Esophagus squamous epithelium (tissue), 5 donors: ENCODE results near the gene ARHGAP26. TPM values are rescaled to one million over a fixed set of nuclear protein-coding genes. Genes with fewer than 3 reads are reported as not detected.

Experiments
- DNase-seq: peaks from one replicate; lab custom pipeline; 2025; lab: John Stamatoyannopoulos, UW
- H3K27ac ChIP-seq, 4 donors: fragments of 200-600 bp; sonication (generic); one replicate each; pipeline ENCODE4 v1.5.1; 2016 to 2019; ENCODE audit warnings: mild to moderate bottlenecking in 1 of 4
- H3K27me3 ChIP-seq, 4 donors: fragments of 200-600 bp; sonication (generic); 1 replicate in 3 of 4; 2 replicates in 1 of 4; pipeline versions ENCODE4 v1.5.1 to v1.6.0; 2017 to 2021; ENCODE audit warnings: antibody characterized with exemption in 1 of 4
- H3K36me3 ChIP-seq, 3 donors: fragments of 200-600 bp; sonication (generic); one replicate each; pipeline ENCODE4 v1.5.1; 2016 to 2019
- H3K4me1 ChIP-seq, 3 donors: fragments of 200-600 bp; sonication (generic); one replicate each; pipeline ENCODE4 v1.5.1; 2017 to 2019
- H3K4me3 ChIP-seq, 4 donors: fragments of 200-600 bp; sonication (generic); 1 replicate in 3 of 4; 2 replicates in 1 of 4; pipeline ENCODE4 v1.5.1; 2016 to 2019; ENCODE audit warnings: mild to moderate bottlenecking in 2 of 4, moderate library complexity in 1 of 4
- H3K9me3 ChIP-seq, 3 donors: fragments of 200-600 bp; sonication (generic); one replicate each; pipeline ENCODE4 v1.5.1; 2016 to 2019
- CTCF ChIP-seq, 6 experiments: fragments of 450-650 bp in 4 of 6; fragments of 200-600 bp in 2 of 6; sonication (generic) in 2 of 6; IDR thresholded peaks; one replicate each; pipeline ENCODE4 v1.5.1; 2016 to 2019; ENCODE audit warnings: antibody characterized with exemption in 6 of 6, mild to moderate bottlenecking in 4 of 6, moderate library complexity in 4 of 6
- POLR2A ChIP-seq, 4 donors: fragments of 450-650 bp; IDR thresholded peaks; one replicate each; pipeline ENCODE4 v1.6.1; 2017; ENCODE audit warnings: antibody characterized with exemption in 4 of 4, mild to moderate bottlenecking in 4 of 4, moderate library complexity in 3 of 4
- WGBS, 2 donors: methylation state at CpG; one replicate each; pipeline ENCODE4 v1.1.5; 2018; 5-methylcytosine and 5-hydroxymethylcytosine counted together
- intact Hi-C: fragments of 100-400 bp; cut with DNase I; formaldehyde crosslinking; loops from one replicate; pipeline ENCODE4 v1.15.0; 2022
- total RNA-seq, 4 donors: library from RNA; depleted of rRNA; stranded (reverse); fragments of >200 nt; gene quantifications; one replicate each; pipeline ENCODE4 v1.1.0, GENCODE V29; 2016
- donor health status: DM: yes; HTN: yes; CAD: no.

ARHGAP26 gene
- total RNA-seq, 4 donors from 2014 or later = 4.4 to 18.7 (median 15.4) TPM

- H3K4me1 ChIP-seq = peaks cover 0 to 54% (median 40%) of the 10 kb centered on the region in 3 donors
- H3K27me3 ChIP-seq = no peaks in the 10 kb centered on the region
- peak overlapping the region in 1 of 4 donors; percentile 44 for H3K27ac ChIP-seq
- intact Hi-C loops = no loop called here
- no peaks in the 10 kb centered on the region for H3K9me3 ChIP-seq
- DNase-seq = no peak
- H3K4me3 ChIP-seq = no peak overlapping the region
- TF ChIP-seq POLR2A (IDR thresholded peaks at IDR 0.05) (no peak), CTCF (IDR thresholded peaks at IDR 0.05) (no peak)
- 36% methylated on average over 6 to 14 of the region's 15 CpGs for WGBS, 2 donors
- no peaks in the 10 kb centered on the region for H3K36me3 ChIP-seq
Measured at GRCh38 chr5:143182901-143183820, 413.0 kb downstream of the ARHGAP26 start.

GRCh38 chr5:143183989-143184388, 413.8 kb downstream of the ARHGAP26 start:
- Histone ChIP-seq H3K9me3 (no peaks in the 10 kb centered on the region), H3K27ac (no peak overlapping the region), H3K36me3 (no peaks in the 10 kb centered on the region), H3K4me3 (no peak overlapping the region), H3K4me1 (peaks cover 0 to 49% (median 39%) of the 10 kb centered on the region in 3 donors), H3K27me3 (no peaks in the 10 kb centered on the region)
- no peak for DNase-seq
- intact Hi-C loops = no loop called here
- no peak for TF ChIP-seq POLR2A (IDR thresholded peaks at IDR 0.05)
- TF ChIP-seq CTCF (IDR thresholded peaks at IDR 0.05) = no peak
- 80 to 92% methylated on average over 1 of the region's 1 CpG for WGBS, 2 donors

DNA sequence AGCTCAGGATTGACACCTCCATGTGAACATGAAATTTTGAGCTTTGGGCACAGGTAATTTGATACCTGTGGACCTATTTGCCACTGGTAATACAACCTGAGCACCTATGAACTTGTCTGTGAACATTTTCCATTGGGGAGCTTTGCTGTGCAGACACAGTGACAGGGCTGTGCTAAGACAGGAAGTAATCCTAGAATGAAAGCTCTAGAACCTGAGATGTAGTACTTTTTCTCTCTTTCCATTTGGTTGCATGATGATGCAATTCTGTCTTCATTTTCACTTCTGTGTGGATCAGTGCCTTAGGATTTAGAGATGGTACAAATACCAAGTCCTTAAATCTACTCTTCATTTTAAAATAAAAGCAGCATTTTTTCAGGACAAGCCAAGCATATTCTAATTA, 416.4 kb downstream of the ARHGAP26 start:
- Histone ChIP-seq H3K9me3 (peaks cover 0 to 13% (median 0%) of the 10 kb centered on the region in 3 donors), H3K4me3 (no peak overlapping the region), H3K4me1 (peaks cover 0 to 45% (median 34%) of the 10 kb centered on the region in 3 donors), H3K27ac (no peak overlapping the region), H3K27me3 (no peaks in the 10 kb centered on the region), H3K36me3 (no peaks in the 10 kb centered on the region)
- intact Hi-C loops = no loop called here
- TF ChIP-seq CTCF (IDR thresholded peaks at IDR 0.05) (no peak), POLR2A (IDR thresholded peaks at IDR 0.05) (no peak)
- no peak for DNase-seq

- TF ChIP-seq CTCF (IDR thresholded peaks at IDR 0.05) (no peak), POLR2A (IDR thresholded peaks at IDR 0.05) (no peak)
- H3K9me3 ChIP-seq = peaks cover 0 to 13% (median 0%) of the 10 kb centered on the region in 3 donors
- intact Hi-C loops = no loop called here
- no peak overlapping the region for H3K4me3 ChIP-seq
- 37 to 70% methylated on average over 5 to 6 of the region's 8 CpGs for WGBS, 2 donors
- no peak overlapping the region for H3K27ac ChIP-seq
- H3K27me3 ChIP-seq = no peaks in the 10 kb centered on the region
- H3K36me3 ChIP-seq = no peaks in the 10 kb centered on the region
- DNase-seq = no peak
- peaks cover 0 to 36% (median 26%) of the 10 kb centered on the region in 3 donors for H3K4me1 ChIP-seq
Measured at GRCh38 chr5:143187495-143187894, 417.3 kb downstream of the ARHGAP26 start.

DNA sequence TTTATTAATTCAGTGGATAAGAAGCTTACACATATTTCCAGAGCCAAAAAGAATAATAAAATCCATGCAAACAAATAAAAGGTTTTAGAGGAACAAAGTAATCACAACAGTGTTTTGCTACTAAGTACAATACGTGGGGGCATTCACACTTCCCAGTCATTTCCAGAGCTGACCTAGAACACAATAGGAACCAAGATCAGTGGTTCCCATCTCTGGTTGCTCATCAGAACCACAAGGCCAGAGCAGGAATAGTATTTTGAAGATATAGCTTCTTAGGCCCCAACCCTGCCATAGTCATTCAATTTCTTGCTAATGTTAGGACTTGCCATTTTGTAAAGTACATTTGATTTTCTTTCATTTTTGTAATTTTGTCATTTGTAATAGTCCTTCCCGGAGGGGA, 417.9 kb downstream of the ARHGAP26 start:
- no peak for TF ChIP-seq POLR2A (IDR thresholded peaks at IDR 0.05)
- no peak for TF ChIP-seq CTCF (IDR thresholded peaks at IDR 0.05)
- peaks cover 0 to 30% (median 20%) of the 10 kb centered on the region in 3 donors for H3K4me1 ChIP-seq
- H3K36me3 ChIP-seq = no peaks in the 10 kb centered on the region
- H3K27ac ChIP-seq = no peak overlapping the region
- DNase-seq = no peak
- intact Hi-C loops = no loop called here
- H3K9me3 ChIP-seq = peaks cover 0 to 13% (median 0%) of the 10 kb centered on the region in 3 donors
- H3K27me3 ChIP-seq = no peaks in the 10 kb centered on the region
- no peak overlapping the region for H3K4me3 ChIP-seq
- 89 to 97% methylated on average over 2 of the region's 2 CpGs for WGBS, 2 donors
